Body of pancreas (tissue), 4 donors: Measurements from ENCODE around the gene PBX2. TPM values are rescaled to one million over a fixed set of nuclear protein-coding genes. Genes with fewer than 3 reads are reported as not detected.
"Not testable (repeated sequence)": the region's sequence is repeated elsewhere in the genome, so short reads cannot be mapped to it uniquely, and the experiment has no call there.

ENCODE experiments used
- ATAC-seq: fragments of 150-250 bp; one replicate; pipeline ENCODE4 v1.9.1; 2016
- DNase-seq, 4 donors: peaks; one replicate each; pipeline ENCODE4 v3.0.0-alpha.2; 2019
- H3K27ac ChIP-seq, 4 donors: fragments of 200-600 bp; sonication (generic); 1 replicate in 3 of 4; 2 replicates in 1 of 4; pipeline versions ENCODE4 v1.5.1 to v1.6.1; 2016 to 2019; ENCODE audit warnings: mild to moderate bottlenecking in 1 of 4, mixed read lengths in 1 of 4, moderate library complexity in 1 of 4
- H3K27me3 ChIP-seq, 2 donors: fragments of 200-600 bp; sonication (generic); one replicate each; pipeline ENCODE4 v1.6.0; 2016; ENCODE audit warnings: mild to moderate bottlenecking in 1 of 2
- H3K36me3 ChIP-seq, 2 donors: fragments of 200-600 bp; sonication (generic); replicated peaks in 1 of 2; 2 replicates each; pipeline ENCODE4 v1.5.1; 2016; ENCODE audit warnings: low read depth in 2 of 2; ENCODE audit not compliant: insufficient read depth in 1 of 2
- H3K4me1 ChIP-seq: fragments of 200-600 bp; sonication (generic); one replicate; pipeline ENCODE4 v1.6.0; 2016
- H3K4me3 ChIP-seq, 2 donors: fragments of 200-600 bp; sonication (generic); 1 replicate in 1 of 2; 2 replicates in 1 of 2; pipeline ENCODE4 v1.5.1; 2016 to 2019
- H3K9me3 ChIP-seq, 3 donors: fragments of 200-600 bp; sonication (generic); 1 replicate in 2 of 3; 2 replicates in 1 of 3; pipeline ENCODE4 v1.5.1; 2016
- CTCF ChIP-seq, 7 experiments: fragments of 450-650 bp in 4 of 7; fragments of 200-600 bp in 3 of 7; sonication (generic) in 3 of 7; IDR thresholded peaks; one replicate each; pipeline ENCODE4 v1.5.1; 2016 to 2019; ENCODE audit warnings: antibody characterized with exemption in 7 of 7
- POLR2A ChIP-seq, 3 donors: fragments of 450-650 bp; IDR thresholded peaks; one replicate each; pipeline ENCODE4 v1.6.1; 2016; ENCODE audit warnings: antibody characterized with exemption in 3 of 3, mild to moderate bottlenecking in 2 of 3
- WGBS, 2 donors: methylation state at CpG; one replicate each; pipeline ENCODE4 v1.1.5; 2017; 5-methylcytosine and 5-hydroxymethylcytosine counted together
- intact Hi-C: fragments of 100-400 bp; cut with DNase I; formaldehyde crosslinking; loops from one replicate; pipeline ENCODE4 v1.15.1; 2023
- microRNA-seq, 2 donors: library from miRNA; unstranded; fragments of <30 nt; microRNA quantifications; one replicate each; pipeline ENCODE4, GENCODE V29; 2016; ENCODE audit warnings: borderline number of aligned reads in 2 of 2, borderline replicate concordance in 2 of 2
- small RNA-seq: library from RNA; depleted of rRNA; stranded (forward); fragments of <200 nt; gene quantifications from one replicate; pipeline ENCODE3, GENCODE V24; 2016
- total RNA-seq, 2 donors: library from RNA; depleted of rRNA; stranded (reverse); fragments of >200 nt; gene quantifications; one replicate each; pipeline ENCODE4 v1.1.0, GENCODE V29; 2016

Gene PBX2
- total RNA-seq, 2 donors from 2014 or later, result 28.8 to 31.3 TPM

GRCh38 chr6:32146287-32146686, 43.7 kb downstream of the PBX2 start:
- peaks cover 13% of the 10 kb centered on the region for H3K4me1 ChIP-seq
- H3K9me3 ChIP-seq, result no peaks in the 10 kb centered on the region
- DNase-seq (no peak), ATAC-seq (no peak)
- no peak overlapping the region for H3K4me3 ChIP-seq
- intact Hi-C loops, result no loop called here
- H3K27ac ChIP-seq, result no peak overlapping the region
- 53 to 65% methylated on average over 1 of the region's 1 CpG for WGBS, 2 donors
- peaks cover 0 to 8% of the 10 kb centered on the region in 2 donors for H3K27me3 ChIP-seq
- H3K36me3 ChIP-seq, result no peaks in the 10 kb centered on the region
- TF ChIP-seq CTCF (IDR thresholded peaks at IDR 0.05), result no peak
- no peak for TF ChIP-seq POLR2A (IDR thresholded peaks at IDR 0.05)

GRCh38 chr6:32144238-32144637, 45.8 kb downstream of the PBX2 start:
- H3K9me3 ChIP-seq, ATAC-seq, H3K27ac ChIP-seq, intact Hi-C loops, H3K36me3 ChIP-seq, H3K27me3 ChIP-seq, H3K4me3 ChIP-seq, DNase-seq: not testable (repeated sequence)
- 79 to 89% methylated on average over 7 of the region's 7 CpGs for WGBS, 2 donors
- peaks cover 13% of the 10 kb centered on the region for H3K4me1 ChIP-seq

GRCh38 chr6:32140420-32141046, 49.5 kb downstream of the PBX2 start:
- no peaks in the 10 kb centered on the region for H3K4me1 ChIP-seq
- no peak for TF ChIP-seq POLR2A (IDR thresholded peaks at IDR 0.05)
- no peak for TF ChIP-seq CTCF (IDR thresholded peaks at IDR 0.05)
- DNase-seq, result no peak
- H3K27me3 ChIP-seq, result no peaks in the 10 kb centered on the region
- H3K36me3 ChIP-seq, result no peaks in the 10 kb centered on the region
- 30 to 36% methylated on average over 5 of the region's 5 CpGs for WGBS, 2 donors
- ATAC-seq, result no peak
- intact Hi-C loops, result no loop called here
- no peak overlapping the region for H3K4me3 ChIP-seq
- no peak overlapping the region for H3K27ac ChIP-seq
- H3K9me3 ChIP-seq, result no peaks in the 10 kb centered on the region

GRCh38 chr6:32139590-32139989, 50.4 kb downstream of the PBX2 start:
- TF ChIP-seq POLR2A (IDR thresholded peaks at IDR 0.05) (no peak), CTCF (IDR thresholded peaks at IDR 0.05) (no peak)
- DNase-seq, result no peak
- no peaks in the 10 kb centered on the region for H3K4me1 ChIP-seq
- no peak overlapping the region for H3K4me3 ChIP-seq
- intact Hi-C loops, result no loop called here
- WGBS, 2 donors, result 65 to 73% methylated on average over 4 to 5 of the region's 5 CpGs
- no peak overlapping the region for H3K27ac ChIP-seq
- no peaks in the 10 kb centered on the region for H3K9me3 ChIP-seq
- no peaks in the 10 kb centered on the region for H3K27me3 ChIP-seq
- no peaks in the 10 kb centered on the region for H3K36me3 ChIP-seq
- ATAC-seq, result no peak

GRCh38 chr6:32137454-32137853, 52.5 kb downstream of the PBX2 start:
- TF ChIP-seq POLR2A (IDR thresholded peaks at IDR 0.05) (no peak), CTCF (IDR thresholded peaks at IDR 0.05) (no peak)
- intact Hi-C loops, result no loop called here
- no peak overlapping the region for H3K27ac ChIP-seq

More at GRCh38 chr6:32137454-32137853, 52.5 kb downstream of the PBX2 start:
- Histone ChIP-seq H3K4me1 (no peaks in the 10 kb centered on the region), H3K9me3 (no peaks in the 10 kb centered on the region), H3K27me3 (no peaks in the 10 kb centered on the region), H3K36me3 (no peaks in the 10 kb centered on the region), H3K4me3 (no peak overlapping the region)
- ATAC-seq, result no peak
- DNase-seq, result no peak

Small RNA genes within 50 kb of the gene (microRNA-seq; reads per million reads assigned to microRNA genes)
- gene MIR6721 (0 to 0.47 reads per million in 2 donors), gene MIR6833 (0 reads per million in 2 donors)

Small RNA genes within 50 kb of the gene (small RNA-seq; reads per million reads assigned to genes)
- gene AL662884.1, result not detected
- gene MIR6833, result not detected

Other genes starting within 250 kb of the PBX2 start
- gene CFB, start 244.1 kb downstream of the PBX2 start, total RNA-seq, result 10 to 100 TPM; 21.0 to 33.9 TPM
- gene NELFE, start 231.2 kb downstream of the PBX2 start, total RNA-seq, result 10 to 100 TPM; 38.9 to 39.9 TPM
- gene SKIC2, start 231.0 kb downstream of the PBX2 start, total RNA-seq, result 10 to 100 TPM; 30.9 to 52.1 TPM
- gene DXO, start 218.1 kb downstream of the PBX2 start, total RNA-seq, result 10 to 100 TPM; 16.9 to 26.0 TPM
- 10 to 100 TPM; 60.3 to 65.9 TPM for gene C4A, start 208.1 kb downstream of the PBX2 start, total RNA-seq
- 10 to 100 TPM; 57.7 to 77.3 TPM for gene C4B, start 175.4 kb downstream of the PBX2 start, total RNA-seq
- gene CYP21A2, start 151.8 kb downstream of the PBX2 start, total RNA-seq, result under 1 TPM in 1 of 2 donors, not detected in 1; 0.52 TPM
- 10 to 100 TPM; 24.9 to 36.6 TPM for gene TNXB, start 80.9 kb downstream of the PBX2 start, total RNA-seq
- gene ATF6B, start 62.0 kb downstream of the PBX2 start, total RNA-seq, result 10 to 100 TPM; 26.5 to 32.3 TPM
- gene FKBPL, start 59.9 kb downstream of the PBX2 start, total RNA-seq, result 1 to 10 TPM; 1.0 to 1.6 TPM
- not detected for gene PRRT1, start 38.3 kb downstream of the PBX2 start, total RNA-seq
- 1 to 10 TPM; 3.6 to 9.9 TPM for gene PPT2, start 36.1 kb downstream of the PBX2 start, total RNA-seq
- gene EGFL8, start 25.6 kb downstream of the PBX2 start, total RNA-seq, result 1 to 10 TPM; 5.7 to 6.9 TPM
- 10 to 100 TPM; 13.2 to 16.1 TPM for gene AGPAT1, start 14.1 kb downstream of the PBX2 start, total RNA-seq
- gene RNF5, start 11.8 kb downstream of the PBX2 start, total RNA-seq, result 10 to 100 TPM; 34.0 to 62.0 TPM
- 1 to 10 TPM; 3.0 to 4.9 TPM for gene AGER, start 5.9 kb downstream of the PBX2 start, total RNA-seq
- 1 to 10 TPM; 1.3 to 6.0 TPM for gene GPSM3, start 2.4 kb upstream of the PBX2 start, total RNA-seq
- 10 to 100 TPM; 10.6 to 48.1 TPM for gene NOTCH4, start 33.9 kb upstream of the PBX2 start, total RNA-seq
- gene TSBP1, start 181.7 kb upstream of the PBX2 start, total RNA-seq, result not detected
- gene BTNL2, start 217.0 kb upstream of the PBX2 start, total RNA-seq, result not detected
- 100 to 1,000 TPM in 1 of 2 donors, 10 to 100 TPM in 1; 20.1 to 129 TPM for gene HLA-DRA, start 249.7 kb upstream of the PBX2 start, total RNA-seq